ENCODE data around the gene PTGR3.
"Not testable (repeated sequence)": the region's sequence is repeated elsewhere in the genome, so short reads cannot be mapped to it uniquely, and the experiment has no call there.

Gene PTGR3

DNA sequence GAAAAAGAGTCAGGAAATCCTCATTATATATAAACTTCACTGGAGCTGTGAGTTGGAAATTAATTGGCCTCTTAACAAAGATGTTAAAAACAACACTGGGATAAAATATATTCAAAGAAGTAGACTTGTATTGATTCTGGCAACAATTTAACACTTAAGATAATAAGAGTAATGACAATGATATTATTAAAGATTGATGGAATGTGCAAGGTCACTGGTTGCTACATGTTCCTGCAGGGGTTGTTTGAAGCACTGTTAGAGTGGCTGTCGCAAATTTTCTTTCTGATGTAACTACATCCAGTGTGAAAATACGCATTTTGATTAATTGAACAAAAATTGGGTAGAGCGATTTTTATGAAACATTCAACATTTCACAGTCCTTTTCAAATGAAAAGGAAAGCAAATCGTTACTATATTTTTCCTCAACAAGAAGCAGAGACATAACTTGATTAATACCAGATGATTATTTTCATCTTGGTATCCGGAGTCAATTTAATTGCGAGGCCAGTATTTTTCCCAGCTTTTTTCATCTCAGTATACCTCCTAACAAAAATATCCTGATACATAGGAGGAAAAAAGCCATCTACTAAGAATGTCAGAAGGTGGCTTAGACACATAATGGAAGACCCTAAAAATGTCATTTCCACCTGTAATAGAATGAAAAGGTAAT, 6.1 kb downstream of the PTGR3 start:
- DNase-seq (ENCODE audit: low read depth): no peak

- DNase-seq (ENCODE audit: low read depth): no peak
Measured at GRCh38 chr18:75201282-75202270, 7.4 kb downstream of the PTGR3 start.

GRCh38 chr18:75200605-75201280, 8.2 kb downstream of the PTGR3 start:
- no peak for DNase-seq (ENCODE audit: low read depth)

DNA sequence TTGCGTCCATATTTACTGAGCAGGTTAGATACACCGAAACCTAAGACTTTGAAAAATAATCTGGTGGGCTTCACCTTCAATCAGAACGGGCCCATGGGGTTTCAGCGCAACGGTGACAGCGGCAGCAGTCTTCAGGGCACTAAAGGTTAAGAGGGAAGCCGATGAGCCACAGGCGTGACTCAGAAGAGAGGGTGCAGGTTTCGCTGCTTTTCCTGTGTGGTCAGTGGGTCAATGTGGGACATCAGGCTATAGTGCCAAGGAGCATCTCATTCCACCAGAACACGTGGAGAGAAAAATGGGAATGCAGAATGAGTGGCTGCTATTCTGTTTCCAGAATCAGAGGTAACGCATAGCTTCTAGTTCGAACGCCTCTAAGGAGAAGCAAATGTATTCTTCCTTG, 8.9 kb downstream of the PTGR3 start:
- no peak for DNase-seq (ENCODE audit: low read depth)

GRCh38 chr18:75199327-75199726, 9.6 kb downstream of the PTGR3 start:
- no peak for DNase-seq (ENCODE audit: low read depth)

GRCh38 chr18:75198036-75198435, 10.9 kb downstream of the PTGR3 start:
- no peak for DNase-seq (ENCODE audit: low read depth)

DNA sequence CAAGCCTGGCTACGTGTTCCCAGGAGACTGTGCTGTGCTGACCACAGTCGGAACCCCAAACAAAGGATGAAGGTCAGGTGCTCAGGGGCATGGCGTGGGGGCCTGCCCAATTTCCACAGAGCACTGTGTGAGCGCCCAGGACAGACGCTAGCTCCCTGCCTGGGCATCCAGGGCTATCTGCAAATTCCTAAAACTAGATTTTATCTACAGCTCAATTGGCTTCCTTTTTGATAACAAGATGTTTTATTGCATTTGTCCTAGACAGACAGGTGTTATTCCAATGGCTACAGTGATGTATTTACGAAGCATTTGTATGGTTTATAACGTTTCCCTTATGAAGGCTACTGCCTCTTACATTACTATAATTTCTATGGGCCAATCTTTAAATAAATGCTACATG, 16.0 kb downstream of the PTGR3 start:
- no peak for DNase-seq (ENCODE audit: low read depth)

DNA sequence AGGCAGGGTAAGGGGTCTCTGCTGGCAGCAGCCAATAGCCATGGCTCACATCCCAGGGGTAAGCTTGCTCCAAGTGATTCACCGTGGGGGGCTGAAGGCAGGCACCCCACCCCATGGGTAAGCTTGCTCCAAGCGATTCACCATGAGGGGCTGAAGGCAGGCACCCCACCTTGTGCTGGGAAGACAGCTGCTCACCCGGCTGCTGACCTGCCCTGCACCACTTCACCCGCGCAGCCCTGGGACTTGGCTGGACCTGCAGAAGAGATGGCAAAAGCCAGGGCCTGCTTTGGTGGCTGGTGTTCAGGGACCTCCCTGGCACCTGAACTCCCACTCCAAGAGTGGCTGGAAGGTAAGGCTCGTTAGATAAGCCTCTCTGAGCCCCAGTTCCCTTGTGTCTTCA, 19.2 kb downstream of the PTGR3 start:
- no peak for DNase-seq (ENCODE audit: low read depth)

DNA sequence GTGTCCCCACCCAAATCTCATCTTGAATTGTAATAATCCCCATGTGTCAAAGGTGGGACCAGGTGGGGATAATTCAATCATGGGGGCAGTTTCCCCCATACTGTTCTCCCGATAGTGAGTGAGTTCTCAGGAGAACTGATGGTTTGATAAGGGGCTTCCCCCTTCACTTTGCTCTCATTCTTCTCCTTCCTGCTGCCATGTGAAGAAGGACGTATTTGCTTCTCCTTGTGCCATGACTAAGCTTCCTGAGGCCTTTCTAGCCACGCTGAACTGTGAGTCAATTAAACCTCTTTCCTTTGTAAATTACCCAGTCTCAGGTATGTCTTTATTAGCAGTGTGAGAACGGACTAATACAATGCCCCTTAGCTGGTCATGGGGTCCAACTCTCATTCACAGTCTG, 21.2 kb downstream of the PTGR3 start:
- DNase-seq (ENCODE audit: low read depth): not testable (repeated sequence)

GRCh38 chr18:75185460-75185859, 23.5 kb downstream of the PTGR3 start:
- DNase-seq (ENCODE audit: low read depth): no peak

GRCh38 chr18:75183973-75184493, 24.9 kb downstream of the PTGR3 start:
- no peak for DNase-seq (ENCODE audit: low read depth)

DNA sequence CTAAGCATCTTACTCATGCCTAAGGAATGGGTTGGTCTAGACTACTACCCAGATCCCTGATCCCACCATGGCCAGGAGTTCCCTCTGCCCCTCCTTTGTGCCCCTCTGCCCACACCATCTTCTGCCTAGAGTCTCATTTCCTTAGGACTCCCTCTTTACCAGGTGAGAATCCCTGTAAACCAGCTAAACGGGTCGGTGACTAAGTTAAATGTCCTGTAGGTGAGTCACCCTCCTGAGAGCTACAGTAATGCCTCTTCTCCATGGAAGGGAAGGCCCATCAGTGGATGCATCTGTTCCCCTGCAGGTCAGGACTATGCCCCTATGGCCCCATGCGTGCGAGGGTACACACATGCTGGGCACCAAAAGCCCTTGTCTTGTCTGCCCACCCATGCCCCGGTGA, 25.4 kb downstream of the PTGR3 start:
- DNase-seq (ENCODE audit: low read depth): no peak

- DNase-seq (ENCODE audit: low read depth): no peak
Measured at GRCh38 chr18:75179819-75180600, 28.9 kb downstream of the PTGR3 start.

GRCh38 chr18:75178376-75178775, 30.6 kb downstream of the PTGR3 start:
- DNase-seq (ENCODE audit: low read depth): no peak

DNA sequence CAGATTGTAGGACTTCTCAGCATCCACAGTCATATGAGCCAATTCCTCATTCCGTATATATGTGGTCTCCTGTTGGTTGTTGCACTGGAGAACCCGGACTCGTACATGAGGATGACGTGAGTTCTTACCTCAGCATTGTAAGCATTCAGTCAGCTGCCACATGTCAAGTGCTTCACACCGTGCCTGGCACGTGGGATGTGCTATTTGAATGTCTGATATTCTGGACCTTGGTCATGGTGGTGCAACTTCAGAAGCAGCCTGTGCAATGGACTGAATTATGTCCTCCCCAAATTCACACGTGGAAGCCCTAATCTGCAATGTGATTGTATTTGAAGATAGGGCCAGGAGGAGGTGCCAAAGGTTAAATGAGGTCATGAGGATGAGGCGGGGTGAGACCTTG, 32.1 kb downstream of the PTGR3 start:
- no peak for DNase-seq (ENCODE audit: low read depth)

DNA sequence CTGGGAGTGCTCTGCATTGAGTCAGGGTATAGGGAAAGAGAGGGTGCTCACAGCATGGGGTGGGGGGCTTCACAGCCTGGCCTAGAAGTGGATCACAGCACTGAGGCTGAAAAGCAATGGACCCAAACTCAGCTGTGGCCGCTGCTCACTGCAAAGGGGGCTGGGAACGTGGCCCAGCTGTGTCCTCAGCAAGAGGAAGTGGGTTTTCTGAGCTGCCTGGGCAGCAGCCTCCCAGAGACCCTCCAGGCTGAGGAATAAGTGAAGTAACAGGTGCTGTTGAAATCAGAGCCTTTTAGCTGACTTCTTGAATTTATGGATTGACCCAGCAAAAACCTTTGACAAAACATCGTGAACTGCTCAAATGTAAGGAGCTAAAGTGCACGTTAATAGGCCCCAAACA, 35.2 kb downstream of the PTGR3 start:
- no peak for DNase-seq (ENCODE audit: low read depth)

GRCh38 chr18:75173125-75173432, 35.9 kb downstream of the PTGR3 start:
- no peak for DNase-seq (ENCODE audit: low read depth)

- no peak for DNase-seq (ENCODE audit: low read depth)
Measured at GRCh38 chr18:75172299-75173124, 36.4 kb downstream of the PTGR3 start.

DNA sequence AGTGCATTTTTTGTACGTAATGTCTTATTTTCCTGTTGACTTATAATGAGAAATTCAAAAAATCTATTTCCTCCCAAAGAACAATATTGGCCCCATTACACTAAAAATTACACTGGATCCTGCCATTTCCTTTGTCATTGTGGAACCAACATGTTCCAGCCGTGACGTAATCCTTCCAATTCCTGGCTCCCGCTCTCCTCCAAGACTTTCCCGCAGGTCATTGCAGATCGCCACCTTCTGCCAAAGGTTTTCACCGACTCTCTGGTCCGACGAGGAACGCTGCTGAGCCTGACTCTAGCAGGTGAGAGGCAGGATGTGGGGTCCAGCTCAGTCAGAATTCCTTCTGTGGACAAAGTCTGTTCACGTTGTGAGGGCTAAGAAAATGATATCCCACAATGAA, 38.0 kb downstream of the PTGR3 start:
- no peak for DNase-seq (ENCODE audit: low read depth)

GRCh38 chr18:75170022-75170789, 38.7 kb downstream of the PTGR3 start:
- DNase-seq (ENCODE audit: low read depth): no peak
